Measurements from ENCODE around the gene PPEF1.
A peak's percentile ranks its signal among the peaks of the same experiment; 100 is the strongest.

Gene PPEF1

GRCh38 chrX:18707426-18708049 is at the start of gene PPEF1:
Gene PPEF1, plus strand, starts transcription at chrX:18707645. Its CDS starts 136 bp downstream, at chrX:18707781.
- DNase-seq (ENCODE audit: low read depth, low spot score): no peak

GRCh38 chrX:18661273-18661672 is 46.2 kb upstream of the PPEF1 start:
- no peak for DNase-seq (ENCODE audit: low read depth, low spot score)

- no peak for DNase-seq (ENCODE audit: low read depth, low spot score)
These were observed 42.5 kb upstream of the PPEF1 start for GRCh38 chrX:18664947-18665346.

GRCh38 chrX:18666614-18667013 is 40.8 kb upstream of the PPEF1 start:
- DNase-seq (ENCODE audit: low read depth, low spot score): no peak

DNA sequence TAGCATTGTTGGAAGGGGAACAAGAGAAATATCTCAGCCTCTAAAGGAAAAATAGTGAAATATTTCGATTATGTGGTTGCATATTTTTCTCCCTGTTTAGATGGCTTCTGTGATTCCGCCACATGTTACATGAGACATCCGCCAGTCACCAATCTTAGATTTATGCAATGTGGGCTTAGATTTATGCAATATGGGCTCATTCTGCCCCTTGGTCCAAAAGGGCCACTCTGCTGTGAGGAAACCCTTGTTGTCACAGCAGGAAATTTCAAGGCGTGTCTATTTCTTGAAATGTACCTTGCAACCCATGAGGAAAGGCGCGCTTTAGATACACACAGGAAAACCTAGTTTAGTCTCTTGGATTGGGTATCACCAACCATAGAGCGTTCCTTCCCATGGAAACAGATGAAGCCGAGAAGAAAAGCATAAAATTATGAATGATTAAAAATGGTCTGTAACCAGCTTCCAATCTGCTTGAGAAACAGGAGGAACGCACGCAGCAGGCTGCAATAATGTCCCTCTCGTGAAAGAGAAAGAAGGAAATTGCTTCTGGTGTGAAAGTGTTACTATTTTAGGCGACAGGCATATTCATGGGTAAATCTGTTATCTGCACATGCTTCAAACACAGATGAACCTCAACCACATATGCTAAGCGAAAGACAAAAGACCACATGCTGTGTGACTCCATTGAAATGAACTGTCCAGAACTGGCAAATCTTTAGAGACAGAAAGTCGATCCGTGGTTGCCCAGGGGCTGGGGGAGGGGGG is 39.2 kb upstream of the PPEF1 start:
- DNase-seq (ENCODE audit: low read depth, low spot score): no peak

GRCh38 chrX:18672008-18672407 is 35.4 kb upstream of the PPEF1 start, which contains the start of gene RS1:
Gene RS1, minus strand, starts transcription at chrX:18672108. Its CDS starts 40 bp downstream, at chrX:18672068.
- DNase-seq (ENCODE audit: low read depth, low spot score): no peak

DNA sequence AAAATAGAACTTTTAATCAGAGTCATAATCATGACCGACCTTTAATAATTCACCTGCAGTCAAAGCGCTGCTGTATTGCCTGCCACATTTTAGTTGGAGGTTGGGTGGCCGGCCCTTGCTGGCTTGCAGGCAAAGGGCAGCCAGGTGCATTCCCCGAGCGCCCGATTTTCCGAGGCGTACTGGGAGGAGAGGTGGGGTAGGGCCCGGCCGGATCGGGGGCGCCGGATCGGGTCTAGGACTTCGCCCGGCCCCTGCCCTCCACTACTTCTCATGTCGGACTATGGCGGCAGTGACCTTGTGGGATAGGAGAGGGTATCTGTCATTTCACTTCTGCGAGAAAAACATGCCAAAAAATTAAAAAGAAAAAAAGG is 33.0 kb upstream of the PPEF1 start:
- no peak for DNase-seq (ENCODE audit: low read depth, low spot score)

DNA sequence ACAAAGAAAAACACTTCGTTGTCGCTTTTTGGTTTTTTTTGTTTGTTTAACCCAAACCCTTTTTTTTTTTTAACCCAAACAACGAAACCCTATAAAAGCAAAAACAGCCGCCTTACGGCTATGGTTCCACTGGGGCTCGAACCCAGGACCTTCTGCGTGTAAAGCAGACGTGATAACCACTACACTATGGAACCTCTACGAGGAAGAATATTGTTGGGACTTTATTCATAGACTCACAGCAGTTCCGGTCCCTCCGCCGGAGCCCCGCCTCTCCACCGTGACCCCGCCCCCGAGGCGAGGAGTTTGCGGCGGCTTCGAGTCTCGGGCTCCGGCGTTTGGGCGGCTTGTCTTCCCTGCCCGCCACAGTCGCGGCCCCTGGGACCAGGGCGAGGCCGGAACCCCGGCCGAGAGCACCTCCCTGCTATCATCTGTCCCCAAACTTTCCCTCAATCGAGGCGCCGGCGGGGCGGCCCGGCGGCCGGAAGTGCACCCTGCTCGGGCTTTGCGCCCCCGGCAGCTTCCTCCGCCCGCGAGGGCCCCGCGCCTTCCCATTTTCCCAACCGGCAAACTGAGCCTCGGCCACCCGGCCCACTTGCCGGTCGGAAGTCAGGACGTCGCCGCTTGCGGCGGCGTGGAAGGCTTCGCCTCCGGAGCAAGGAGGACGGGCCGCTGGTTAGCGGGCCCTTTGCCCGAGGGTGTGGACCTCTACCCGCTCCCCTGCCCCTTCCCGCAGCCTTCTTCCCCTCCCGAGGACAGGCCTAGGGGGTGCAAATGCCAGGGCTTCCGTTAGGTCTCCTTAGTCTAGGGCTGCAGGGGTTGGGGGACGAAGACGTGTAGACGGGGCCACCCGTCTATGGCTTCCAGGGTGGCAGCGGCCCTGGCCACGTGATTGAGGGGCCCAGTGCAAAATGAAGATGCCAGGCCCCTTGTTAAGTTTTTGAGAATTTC is 32.4 kb upstream of the PPEF1 start:
- peak; percentile 46 for DNase-seq (ENCODE audit: low read depth, low spot score)

- DNase-seq (ENCODE audit: low read depth, low spot score): no peak
These were observed 31.4 kb upstream of the PPEF1 start for GRCh38 chrX:18676050-18676449.

DNA sequence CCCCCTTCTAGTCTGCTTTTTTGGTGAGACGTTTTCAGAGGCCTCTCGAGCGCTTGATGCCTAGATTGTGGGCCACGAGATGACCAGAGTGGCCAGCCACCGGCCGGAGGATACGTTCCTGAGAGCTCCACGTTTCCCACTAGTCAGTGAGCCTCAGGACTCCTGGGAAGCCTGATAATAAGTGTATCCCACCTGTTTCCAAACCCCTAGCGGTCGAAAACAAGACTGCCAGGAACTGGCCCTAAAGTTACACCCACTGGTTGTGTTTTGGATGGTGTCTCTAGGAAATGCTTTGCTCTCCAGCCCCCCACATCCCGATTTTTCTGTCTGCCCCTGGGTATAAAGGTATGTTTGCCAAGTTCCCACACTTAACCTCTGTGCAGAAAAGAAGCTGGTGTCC is 31.0 kb upstream of the PPEF1 start:
- no peak for DNase-seq (ENCODE audit: low read depth, low spot score)

- no peak for DNase-seq (ENCODE audit: low read depth, low spot score)
These were observed 30.1 kb upstream of the PPEF1 start for GRCh38 chrX:18677161-18677869.

GRCh38 chrX:18681996-18682395 is 25.4 kb upstream of the PPEF1 start:
- no peak for DNase-seq (ENCODE audit: low read depth, low spot score)

DNA sequence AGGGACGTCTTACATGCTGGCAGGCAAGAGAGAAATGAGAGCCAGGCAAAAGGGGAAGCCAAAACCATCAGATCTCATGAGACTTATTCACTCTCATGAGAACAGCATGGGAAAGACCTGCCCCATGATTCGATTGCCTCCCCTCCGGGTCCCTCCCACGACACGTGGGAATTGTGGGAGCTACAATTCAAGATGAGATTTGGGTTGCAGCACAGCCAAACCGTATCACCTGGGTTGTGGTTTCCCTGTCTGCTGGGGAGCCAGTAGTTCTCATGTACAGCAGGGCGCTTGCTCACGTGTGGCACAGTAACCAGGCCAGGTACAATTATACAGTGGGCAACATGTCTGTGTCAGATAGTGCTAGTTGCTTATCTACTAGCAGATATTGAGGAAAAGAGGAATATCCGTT is 24.5 kb upstream of the PPEF1 start:
- no peak for DNase-seq (ENCODE audit: low read depth, low spot score)

GRCh38 chrX:18687856-18688495 is 19.5 kb upstream of the PPEF1 start:
- DNase-seq (ENCODE audit: low read depth, low spot score): no peak

- DNase-seq (ENCODE audit: low read depth, low spot score): no peak
These were observed 16.0 kb upstream of the PPEF1 start for GRCh38 chrX:18691431-18691830.

GRCh38 chrX:18692541-18692940 is 14.9 kb upstream of the PPEF1 start:
- DNase-seq (ENCODE audit: low read depth, low spot score): no peak

- DNase-seq (ENCODE audit: low read depth, low spot score): no peak
These were observed 10.8 kb upstream of the PPEF1 start for GRCh38 chrX:18696653-18697052.

- DNase-seq (ENCODE audit: low read depth, low spot score): no peak
These were observed 8.5 kb upstream of the PPEF1 start for GRCh38 chrX:18698737-18699650.

DNA sequence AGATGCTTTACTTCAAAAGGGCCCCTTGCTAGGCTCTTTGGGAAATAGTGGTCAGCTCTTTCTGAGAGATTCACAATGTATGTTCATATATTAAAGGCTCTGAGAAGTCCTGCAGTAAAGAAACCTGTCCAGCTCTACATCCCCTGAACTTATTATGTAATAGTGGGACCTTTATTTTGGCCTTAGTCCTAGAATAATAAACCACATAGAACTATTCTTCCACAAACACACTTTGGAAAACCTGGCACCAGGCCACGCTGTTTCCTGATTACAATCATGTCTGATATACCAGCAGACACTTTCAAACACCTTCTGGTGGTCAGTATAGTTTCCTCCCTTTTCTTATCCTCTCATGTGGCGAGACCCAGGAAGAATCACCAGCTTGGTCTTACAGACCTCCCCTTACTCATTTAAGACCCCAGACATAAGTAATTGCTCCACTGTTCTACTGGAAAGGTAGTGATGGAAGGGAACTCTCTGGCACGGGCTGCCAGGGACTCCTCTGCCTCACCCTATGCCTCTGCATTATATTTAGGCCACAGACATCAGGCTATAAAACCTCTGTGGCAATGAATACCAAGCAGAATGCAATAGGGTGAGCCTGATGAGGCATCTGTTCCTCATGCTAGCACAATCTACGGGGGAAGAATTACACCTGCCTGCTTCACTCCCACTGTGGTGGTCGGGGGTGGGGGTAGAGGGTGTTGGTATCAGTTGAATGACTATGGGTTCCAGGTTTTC is 5.7 kb upstream of the PPEF1 start:
- no peak for DNase-seq (ENCODE audit: low read depth, low spot score)

All from brain pericyte (primary cell).